Lower leg skin (tissue), 3 donors: Measurements from ENCODE around the gene TFDP2.

Experiments
- CTCF ChIP-seq, 3 donors: fragments of 450-650 bp; IDR thresholded peaks; one replicate each; pipeline ENCODE4 v1.5.1; 2016; ENCODE audit warnings: antibody characterized with exemption in 3 of 3, mild to moderate bottlenecking in 3 of 3, moderate library complexity in 2 of 3
- POLR2A ChIP-seq, 2 donors: fragments of 450-650 bp; IDR thresholded peaks; one replicate each; pipeline ENCODE4 v1.6.1; 2016 to 2017; ENCODE audit warnings: antibody characterized with exemption in 2 of 2, mild to moderate bottlenecking in 1 of 2, moderate library complexity in 1 of 2

- TF ChIP-seq CTCF (IDR thresholded peaks at IDR 0.05) (no peak), POLR2A (IDR thresholded peaks at IDR 0.05) (no peak)
Observed at GRCh38 chr3:142004025-142004424, 145.3 kb downstream of the TFDP2 start.
